ENCODE results near the gene ADARB1.

The ADARB1 gene

DNA sequence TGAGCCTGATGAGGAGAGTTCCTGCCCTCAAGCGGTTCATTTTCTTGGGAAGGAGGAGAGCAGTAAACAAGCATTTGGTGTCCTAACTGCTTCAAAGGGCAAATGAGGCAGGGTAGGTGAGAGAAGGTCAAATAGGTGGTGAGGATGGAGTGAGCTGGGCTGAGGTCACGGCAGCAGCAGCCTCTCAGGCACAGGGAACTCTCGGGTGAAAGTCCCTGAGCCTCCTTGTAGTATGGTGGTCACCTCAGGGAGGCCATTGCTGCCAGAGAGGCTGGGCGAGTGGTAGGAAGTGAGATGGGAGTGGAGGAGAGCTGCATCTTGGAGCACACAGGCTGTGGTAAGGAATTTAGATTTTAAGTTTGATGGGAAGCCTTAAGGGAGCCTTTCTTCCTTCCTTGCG lies 4.0 kb downstream of the ADARB1 start:
- no peak for DNase-seq

- peak; percentile 60 for DNase-seq
These were observed 4.5 kb downstream of the ADARB1 start for GRCh38 chr21:45078877-45079281.

GRCh38 chr21:45079351-45079750 lies 5.0 kb downstream of the ADARB1 start:
- no peak for DNase-seq

DNA sequence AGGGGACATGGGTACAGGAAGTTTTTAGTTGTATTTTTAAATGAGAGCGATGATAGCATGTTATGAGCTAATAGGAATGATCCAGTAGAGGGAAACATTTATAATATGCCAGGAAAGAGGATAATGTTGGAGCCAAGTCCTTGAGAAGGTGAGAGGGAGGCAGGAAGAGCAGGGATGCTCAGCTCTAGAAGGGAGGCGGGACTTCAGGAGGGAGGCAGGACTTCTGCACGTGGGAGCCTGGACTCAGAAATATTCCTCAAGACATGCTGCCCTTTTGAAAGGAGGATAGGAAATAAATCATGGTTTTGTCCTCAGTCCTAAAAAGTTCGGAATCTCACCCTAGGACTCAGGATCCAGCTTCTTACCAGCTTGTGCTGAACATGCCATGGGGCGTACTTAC lies 5.9 kb downstream of the ADARB1 start:
- DNase-seq, result no peak

DNA sequence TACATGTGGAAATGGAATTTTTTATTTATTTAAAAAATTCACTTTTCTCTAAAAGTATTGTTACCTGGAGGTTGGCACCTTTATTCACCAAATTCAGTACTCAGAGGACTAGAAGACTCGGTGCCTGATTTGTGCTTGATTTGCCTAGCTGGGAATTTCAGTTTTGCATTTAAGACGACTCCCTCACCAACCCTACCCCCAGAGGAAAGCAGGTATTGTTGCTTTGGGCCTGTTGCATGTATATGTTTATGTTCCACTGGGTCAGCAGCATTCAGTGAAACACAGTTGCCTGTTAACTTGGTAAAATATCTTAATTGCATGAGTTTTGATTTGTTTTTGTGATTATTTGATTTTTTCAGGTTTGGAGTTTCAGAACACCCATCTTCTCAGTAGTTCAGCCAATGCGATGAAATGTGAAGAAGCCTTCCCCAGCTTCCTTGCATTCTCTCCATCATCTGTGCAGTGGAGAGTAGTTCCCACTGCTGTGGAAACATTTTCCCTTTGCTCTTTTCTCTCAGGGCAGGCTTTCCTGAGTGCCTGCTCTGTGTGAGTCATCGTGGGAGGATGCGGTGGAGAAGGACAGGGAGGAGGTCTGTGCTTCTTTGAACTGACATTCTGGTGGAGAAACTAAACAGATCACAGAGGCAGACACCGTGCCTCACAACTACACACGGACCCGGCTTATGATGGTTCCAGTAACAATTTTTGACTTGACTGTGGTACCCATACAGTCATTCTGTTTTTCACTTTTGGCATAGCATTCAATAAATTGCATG lies 6.4 kb downstream of the ADARB1 start:
- DNase-seq, result no peak

GRCh38 chr21:45081636-45082035 lies 7.3 kb downstream of the ADARB1 start:
- no peak for DNase-seq

DNA sequence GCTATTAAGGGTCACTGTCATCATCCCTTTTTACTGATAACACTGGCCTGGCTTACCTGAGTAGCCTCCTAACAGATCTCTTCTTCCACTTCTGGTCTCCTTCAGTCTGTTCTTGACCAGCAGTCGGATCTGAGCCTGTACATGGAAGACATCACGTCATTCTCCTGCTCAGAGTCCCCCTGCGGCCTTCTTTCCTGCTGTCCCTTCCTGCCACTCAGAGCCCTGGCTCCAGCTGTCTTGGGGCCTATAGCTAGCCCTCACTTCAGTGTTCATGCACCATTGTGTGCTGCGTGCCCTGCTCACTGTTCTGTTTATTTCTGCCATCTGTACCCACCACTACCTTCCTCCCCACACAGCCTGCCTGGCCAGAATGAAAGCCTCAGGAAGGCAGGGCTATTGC lies 8.4 kb downstream of the ADARB1 start:
- no peak for DNase-seq

DNA sequence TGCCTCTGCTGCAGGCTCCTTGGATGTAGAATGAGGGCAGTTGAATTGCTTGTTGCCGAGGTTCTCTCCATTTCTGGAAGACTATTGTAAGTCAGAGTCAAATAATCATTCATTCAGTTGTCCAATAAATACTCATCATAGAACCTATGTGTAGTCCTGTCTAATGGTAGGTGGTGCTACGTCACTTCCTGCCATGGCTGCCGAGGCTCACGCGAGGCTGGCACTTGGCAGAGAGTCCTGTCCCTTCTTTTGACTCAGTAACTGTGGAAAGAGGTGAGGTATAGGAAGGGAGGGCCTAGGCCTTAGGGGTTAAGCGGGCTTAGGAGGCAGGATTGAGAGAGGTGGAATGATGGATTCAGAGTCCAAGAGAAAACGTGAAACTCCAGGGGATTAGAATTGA lies 9.7 kb downstream of the ADARB1 start:
- DNase-seq, result no peak

DNA sequence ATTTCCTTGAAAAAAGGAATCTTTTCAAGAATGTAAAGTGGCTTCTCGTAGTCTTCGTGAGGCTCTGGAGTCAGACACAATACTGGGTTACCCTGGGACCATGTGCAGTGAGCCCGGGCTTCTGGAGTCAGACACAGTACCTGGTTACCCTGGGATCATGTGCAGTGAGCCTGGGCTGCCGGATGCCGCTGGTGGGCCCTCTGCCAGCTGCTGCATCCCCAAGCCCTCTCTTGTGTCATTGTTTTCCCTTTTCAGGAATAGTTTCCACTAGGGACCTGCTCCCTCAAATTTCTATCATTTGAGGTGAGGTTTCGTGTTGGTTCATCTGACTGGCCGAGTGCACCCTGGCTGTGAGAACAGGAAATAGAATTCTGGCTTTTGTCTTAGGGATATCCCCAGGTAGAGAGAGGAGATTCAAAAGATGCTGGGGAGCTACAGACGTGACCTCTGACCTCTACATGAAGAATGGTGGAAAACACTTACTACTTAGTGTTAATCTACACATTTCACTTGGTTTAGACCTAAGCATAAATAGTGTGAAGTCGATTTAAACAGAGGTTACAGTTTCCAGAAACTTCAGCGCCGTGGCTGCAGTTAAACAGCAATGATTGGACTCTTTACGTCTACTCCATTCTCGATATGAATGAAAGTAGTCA lies 10.6 kb downstream of the ADARB1 start:
- no peak for DNase-seq

GRCh38 chr21:45085700-45086099 lies 11.3 kb downstream of the ADARB1 start:
- no peak for DNase-seq

DNA sequence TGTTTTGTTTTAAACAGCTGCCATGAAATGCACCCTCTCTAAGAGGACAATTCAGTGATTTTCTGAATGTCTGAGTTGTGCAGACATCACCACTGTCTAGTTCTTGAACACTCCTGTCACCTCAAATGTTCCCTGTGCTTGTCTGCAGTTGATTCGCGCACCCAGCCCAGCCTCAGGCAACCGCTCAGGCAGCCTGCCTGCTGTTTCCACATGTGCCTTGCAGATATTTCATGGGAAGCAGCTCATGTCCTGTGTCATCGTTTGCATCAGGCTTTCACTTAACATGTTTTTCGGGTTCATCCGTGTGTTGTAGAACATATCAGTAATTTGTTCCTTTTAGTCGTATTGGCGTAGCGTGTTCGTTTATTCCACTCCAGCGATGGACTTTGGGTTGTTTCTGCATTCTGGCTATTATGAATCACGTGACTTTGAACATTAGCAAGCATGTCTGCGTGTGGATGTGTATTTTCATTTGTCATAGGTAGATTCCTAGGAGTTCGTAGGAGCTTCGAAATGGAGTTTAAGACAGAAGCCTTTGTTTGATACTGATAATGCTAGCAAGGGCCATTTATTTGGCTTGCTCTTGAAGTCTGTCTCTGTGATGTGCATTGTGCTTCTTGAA lies 12.1 kb downstream of the ADARB1 start:
- DNase-seq, result no peak

GRCh38 chr21:45087022-45087823 lies 12.8 kb downstream of the ADARB1 start:
- no peak for DNase-seq

- no peak for DNase-seq
These were observed 13.7 kb downstream of the ADARB1 start for GRCh38 chr21:45088116-45088515.

DNA sequence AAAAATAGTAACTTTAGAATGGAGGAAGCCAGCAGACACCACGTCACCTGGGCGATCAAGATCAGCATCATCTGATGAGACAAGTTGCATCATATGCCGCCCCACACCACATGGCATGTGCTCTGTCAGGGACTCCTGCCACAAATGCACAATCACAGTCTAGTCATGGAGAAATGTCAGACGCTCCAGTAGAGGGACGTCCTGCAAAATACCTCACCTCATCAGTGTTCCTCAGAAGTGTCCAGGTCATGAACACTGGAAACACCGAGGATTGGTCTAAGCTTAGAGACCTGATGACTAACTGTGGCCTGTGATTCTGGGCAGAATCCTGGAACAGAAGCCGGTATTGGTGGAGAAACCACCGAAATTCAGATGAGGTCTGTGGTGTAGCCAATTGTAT lies 14.3 kb downstream of the ADARB1 start:
- no peak for DNase-seq

GRCh38 chr21:45089964-45090363 lies 15.6 kb downstream of the ADARB1 start:
- no peak for DNase-seq

DNA sequence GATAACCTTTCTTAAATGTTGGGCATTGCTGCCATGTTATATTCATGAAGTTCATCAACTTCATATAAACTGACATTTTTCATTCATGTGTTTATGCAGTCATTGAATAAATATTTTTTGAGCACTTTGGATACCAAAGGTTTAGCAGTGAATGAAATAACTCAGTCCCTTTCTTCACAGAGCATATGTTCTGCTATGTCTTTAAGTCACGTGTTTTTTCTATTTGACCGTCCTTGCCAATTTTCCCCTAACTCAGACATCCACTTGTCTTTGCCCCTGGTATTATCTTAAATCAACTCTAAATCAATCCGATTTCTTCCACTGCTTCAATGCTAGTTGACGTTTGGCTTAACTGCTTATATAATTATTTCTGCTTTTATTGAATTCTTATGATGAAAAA lies 16.6 kb downstream of the ADARB1 start:
- no peak for DNase-seq

DNA sequence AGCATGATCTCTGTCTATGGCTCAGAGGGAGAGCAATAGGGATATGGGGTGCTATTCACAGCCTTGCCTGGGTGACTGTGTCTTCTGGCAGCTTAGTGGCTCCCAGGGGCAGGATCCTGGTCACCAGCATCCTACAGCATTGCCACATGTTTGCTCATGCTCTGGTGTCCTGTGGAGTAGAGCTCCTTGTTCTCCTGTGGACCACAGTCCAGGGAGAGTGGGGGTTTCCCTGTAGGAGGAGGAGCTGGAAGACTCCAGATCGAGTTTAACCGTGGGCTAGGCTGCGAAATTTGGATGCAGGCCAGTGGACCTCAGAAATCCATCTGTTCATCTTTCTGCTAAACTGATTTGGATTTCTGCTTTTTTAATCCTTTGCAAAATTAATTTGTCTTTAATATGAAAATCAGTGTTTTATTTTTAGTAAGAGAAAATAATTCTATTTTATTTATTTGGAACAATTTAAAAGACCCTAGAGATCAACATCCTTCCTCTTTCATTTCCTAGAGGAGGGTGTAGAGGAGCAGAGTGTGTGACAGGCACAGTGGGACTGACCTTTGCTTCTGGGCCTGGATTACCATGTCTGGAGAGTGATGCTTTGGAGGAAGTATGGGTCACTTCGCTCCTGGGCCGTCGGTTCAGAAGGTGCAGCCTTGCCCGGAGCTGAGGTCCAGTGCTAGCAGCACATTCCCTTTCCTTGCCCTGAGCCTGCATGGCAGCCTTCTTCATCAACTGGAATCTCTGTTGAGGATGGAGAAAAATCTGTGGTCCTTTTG lies 17.4 kb downstream of the ADARB1 start:
- DNase-seq, result no peak

DNA sequence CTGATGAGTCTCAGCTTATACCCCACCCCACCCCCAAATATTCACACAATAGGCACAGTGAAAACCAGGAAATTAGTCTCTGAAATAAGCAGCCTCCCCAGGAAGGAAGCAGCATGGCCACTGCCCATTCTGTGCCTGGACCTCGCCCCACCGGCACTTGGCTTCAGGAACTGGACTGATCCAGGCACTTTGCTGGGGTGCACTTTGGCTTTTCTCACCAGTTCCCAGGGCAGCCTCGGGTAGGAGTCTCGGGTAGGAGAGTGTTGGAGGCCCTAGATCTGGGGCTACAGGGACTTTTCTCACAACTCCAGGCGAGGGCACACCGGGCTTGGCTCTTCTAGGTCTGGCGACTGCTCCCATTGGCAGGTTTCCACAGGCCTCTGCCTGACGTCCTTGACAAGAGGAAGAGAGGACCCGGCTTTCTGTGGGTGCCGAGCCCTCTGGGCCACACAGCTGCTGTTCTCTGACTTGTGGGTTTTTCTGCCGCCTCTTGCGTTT lies 18.7 kb downstream of the ADARB1 start:
- no peak for DNase-seq

DNA sequence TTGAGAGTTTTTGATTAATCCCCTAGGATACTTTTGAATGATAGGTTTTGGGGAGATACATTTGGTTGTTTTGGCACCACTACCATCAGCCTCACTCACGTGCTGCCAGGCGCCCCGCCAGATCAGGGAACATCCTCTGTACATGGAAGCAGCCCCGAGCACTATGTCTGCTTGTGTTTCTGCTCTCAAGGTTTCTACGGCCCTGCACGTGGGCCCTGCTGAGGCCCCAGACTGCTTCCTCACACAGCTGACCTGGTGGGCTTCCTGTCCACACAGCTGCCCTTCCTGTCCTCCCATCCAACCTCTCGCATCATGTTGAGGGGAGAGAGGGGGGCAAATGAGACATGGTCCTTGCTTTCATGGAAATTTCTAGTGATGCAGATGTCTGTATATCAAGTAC lies 20.0 kb downstream of the ADARB1 start:
- no peak for DNase-seq

- no peak for DNase-seq
These were observed 21.1 kb downstream of the ADARB1 start for GRCh38 chr21:45095505-45095904.

- DNase-seq, result no peak
These were observed 21.8 kb downstream of the ADARB1 start for GRCh38 chr21:45096217-45096616.

DNA sequence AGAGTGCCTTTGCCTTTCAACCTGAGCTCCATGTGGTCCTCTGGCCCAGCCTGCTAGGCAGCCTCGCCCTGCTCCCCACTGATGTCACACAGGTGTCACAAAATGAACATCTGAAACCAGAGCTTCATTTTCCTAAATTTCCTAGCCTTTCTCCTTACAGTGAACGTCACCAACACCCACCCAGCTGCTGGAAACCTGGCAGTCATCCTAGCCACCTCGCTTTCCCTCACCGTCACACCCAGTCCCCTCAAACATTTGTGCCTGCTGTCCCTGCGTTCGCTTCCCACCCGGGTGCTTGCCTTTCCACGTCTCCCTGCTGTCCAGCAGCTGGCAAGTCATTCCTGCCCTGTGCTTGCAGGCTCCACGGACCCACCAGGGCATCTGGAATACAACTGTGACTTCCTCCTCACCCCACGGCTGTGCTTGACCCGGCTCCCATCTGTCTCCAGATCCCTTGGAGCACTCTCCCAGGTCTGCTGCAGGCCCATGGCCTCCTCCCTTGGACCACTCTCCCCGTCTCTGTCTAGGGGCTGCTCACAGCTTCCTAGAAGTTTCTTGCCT lies 23.5 kb downstream of the ADARB1 start:
- DNase-seq, result no peak
